Fibroblast of peridontal ligament (primary cell): ENCODE measurements around the gene SLC10A1.
"Not testable (repeated sequence)": the region's sequence is repeated elsewhere in the genome, so short reads cannot be mapped to it uniquely, and the experiment has no call there.

Experiments used
- DNase-seq: peaks from one replicate; pipeline ENCODE4 v3.0.0-alpha.2; 2010; ENCODE audit errors: extremely low read depth

SLC10A1 gene

GRCh38 chr14:69769623-69770022 lies 27.4 kb downstream of the SLC10A1 start:
- DNase-seq = no peak

GRCh38 chr14:69768873-69769272 lies 28.2 kb downstream of the SLC10A1 start:
- DNase-seq = no peak

- DNase-seq = peak; percentile 87
Observed at GRCh38 chr14:69767369-69767999, 29.6 kb downstream of the SLC10A1 start.

- peak; percentile 98 for DNase-seq
Observed at GRCh38 chr14:69766984-69767368, 30.1 kb downstream of the SLC10A1 start, which contains the start of gene SRSF5. Gene SRSF5 (plus strand): TSS chr14:69767142. CDS start chr14:69768157, 1,015 bp downstream.

- DNase-seq = no peak
Observed at GRCh38 chr14:69763761-69764510, 33.1 kb downstream of the SLC10A1 start.

GRCh38 chr14:69760810-69761209 lies 36.2 kb downstream of the SLC10A1 start:
- no peak for DNase-seq

- no peak for DNase-seq
Observed at GRCh38 chr14:69756298-69756697, 40.7 kb downstream of the SLC10A1 start.

GRCh38 chr14:69755784-69756183 lies 41.3 kb downstream of the SLC10A1 start:
- no peak for DNase-seq

GRCh38 chr14:69755296-69755695 lies 41.7 kb downstream of the SLC10A1 start:
- DNase-seq = no peak

GRCh38 chr14:69754487-69754886 lies 42.6 kb downstream of the SLC10A1 start:
- DNase-seq = no peak

GRCh38 chr14:69753860-69754259 lies 43.2 kb downstream of the SLC10A1 start:
- no peak for DNase-seq

GRCh38 chr14:69752773-69753172 lies 44.3 kb downstream of the SLC10A1 start:
- DNase-seq = no peak

- DNase-seq = no peak
Observed at GRCh38 chr14:69750495-69750894, 46.5 kb downstream of the SLC10A1 start.

- DNase-seq = no peak
Observed at GRCh38 chr14:69749956-69750355, 47.1 kb downstream of the SLC10A1 start.

- no peak for DNase-seq
Observed at GRCh38 chr14:69741055-69741454, 56.0 kb downstream of the SLC10A1 start.

GRCh38 chr14:69736405-69736804 lies 60.6 kb downstream of the SLC10A1 start:
- DNase-seq = not testable (repeated sequence)

- not testable (repeated sequence) for DNase-seq
Observed at GRCh38 chr14:69731919-69732598, 65.0 kb downstream of the SLC10A1 start.

- no peak for DNase-seq
Observed at GRCh38 chr14:69727860-69728259, 69.2 kb downstream of the SLC10A1 start.

- peak; percentile 65 for DNase-seq
Observed at GRCh38 chr14:69726761-69727511, 70.1 kb downstream of the SLC10A1 start.
